ENCODE measurements around the gene SLC26A4.

SLC26A4 gene

GRCh38 chr7:107743567-107744344, 83.1 kb downstream of the SLC26A4 start, which contains the start of gene CBLL1:
CBLL1 (plus strand) TSS chr7:107744142; CDS start chr7:107744164, 22 bp downstream.
- in situ Hi-C loops (cut with MboI; ENCODE audit: low sequenced_read_pairs), result loop anchor here (25.0 kb wide), 1 partner anchor 281 kb away; the partner anchor contains the start of gene GPR22

GRCh38 chr7:107744345-107744750, 83.7 kb downstream of the SLC26A4 start:
- in situ Hi-C loops (cut with MboI; ENCODE audit: low sequenced_read_pairs), result loop anchor here (25.0 kb wide), 1 partner anchor 282 kb away; the partner anchor contains the start of gene GPR22

GRCh38 chr7:107746006-107746405, 85.4 kb downstream of the SLC26A4 start:
- in situ Hi-C loops (cut with MboI; ENCODE audit: low sequenced_read_pairs), result loop anchor here (25.0 kb wide), 1 partner anchor 284 kb away; the partner anchor contains the start of gene GPR22

- in situ Hi-C loops (cut with MboI; ENCODE audit: low sequenced_read_pairs), result no loop called here
These were observed 90.5 kb downstream of the SLC26A4 start for GRCh38 chr7:107751113-107751512.

DNA sequence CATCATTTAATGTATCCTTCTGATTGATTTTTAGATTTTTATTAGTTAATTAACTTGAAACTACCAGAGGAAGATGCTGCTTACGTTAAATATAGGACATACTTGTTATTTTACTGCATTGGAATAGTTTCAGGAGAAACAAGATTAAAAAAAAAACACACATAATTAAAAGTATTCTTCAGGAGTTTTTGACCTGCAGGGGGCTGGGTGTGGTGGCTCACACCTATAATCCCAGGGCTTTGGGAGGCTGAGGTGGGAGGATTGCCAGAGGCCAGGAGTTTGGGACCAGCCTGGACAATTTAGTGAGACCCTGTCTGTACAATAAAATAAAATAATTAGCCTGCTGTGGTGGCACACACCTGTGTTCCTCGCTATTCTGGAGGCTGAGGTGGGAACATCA, 94.0 kb downstream of the SLC26A4 start:
- in situ Hi-C loops (cut with MboI; ENCODE audit: low sequenced_read_pairs), result no loop called here

DNA sequence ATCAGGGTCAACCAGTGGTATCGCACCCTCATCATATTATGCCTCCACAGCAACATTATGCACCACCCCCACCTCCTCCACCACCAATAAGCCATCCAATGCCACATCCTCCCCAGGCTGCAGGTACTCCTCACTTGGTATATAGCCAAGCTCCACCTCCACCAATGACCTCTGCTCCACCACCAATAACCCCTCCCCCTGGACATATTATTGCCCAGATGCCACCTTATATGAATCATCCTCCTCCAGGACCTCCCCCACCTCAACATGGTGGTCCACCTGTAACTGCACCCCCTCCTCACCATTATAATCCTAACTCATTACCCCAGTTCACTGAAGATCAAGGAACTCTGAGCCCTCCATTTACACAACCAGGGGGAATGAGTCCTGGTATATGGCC, 98.0 kb downstream of the SLC26A4 start:
- in situ Hi-C loops (cut with MboI; ENCODE audit: low sequenced_read_pairs), result no loop called here

DNA sequence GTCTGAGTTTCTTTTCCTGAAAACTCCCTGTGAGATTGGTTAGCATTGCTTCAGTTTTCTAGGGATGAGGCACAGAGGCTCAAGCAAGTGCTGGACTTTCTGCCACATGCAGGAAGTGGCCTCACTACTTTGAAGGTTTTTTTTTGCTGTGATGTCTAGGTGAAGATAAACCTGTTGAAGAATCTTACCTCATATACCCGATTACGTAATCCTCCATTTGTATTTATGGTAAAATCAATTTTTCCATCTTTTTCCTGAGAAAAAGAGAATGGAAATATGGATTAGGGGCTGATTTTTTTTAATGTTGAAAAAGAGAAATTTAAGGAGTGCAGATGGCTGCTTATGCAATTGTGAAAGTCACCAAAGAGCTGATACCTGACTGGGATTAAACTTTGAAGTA, 106.8 kb downstream of the SLC26A4 start:
- in situ Hi-C loops (cut with MboI; ENCODE audit: low sequenced_read_pairs), result no loop called here
